GM12878 (cell line): Measurements from ENCODE around the gene DGKI. TPM values are rescaled to one million over a fixed set of nuclear protein-coding genes. Genes with fewer than 3 reads are reported as not detected.

Experiments
- ATAC-seq: fragments of 200-7000 bp; cut with Tn5 transposase; 3 replicates; pipeline ENCODE4 v1.9.1; 2020; ENCODE audit warnings: mild to moderate bottlenecking, moderate library complexity
- BruUV-seq: library from RNA; stranded (reverse); fragments of 400-500 nt; replicated peaks from 2 replicates; lab custom pipeline; 2021; lab: Mats Ljungman, UMichigan
- CTCF ChIA-PET: fragments of 300-600 bp; sonication (Branson Sonifier 250); formaldehyde crosslinking; extraction: SDS; loops from one replicate; lab custom pipeline; 2021; ENCODE audit warnings: inconsistent platforms; lab: Yijun Ruan, JAX
- POLR2A ChIA-PET: fragments of 350-600 bp; formaldehyde crosslinking; extraction: SDS; loops from one replicate; lab custom pipeline; 2021; ENCODE audit warnings: inconsistent platforms; lab: Charles Lee
- RAD21 ChIA-PET: fragments of 300-600 bp; sonication (Branson Sonifier 250); formaldehyde crosslinking; loops from one replicate; lab custom pipeline; 2023; ENCODE audit warnings: antibody characterized with exemption; ENCODE audit not compliant: unreplicated experiment; lab: Charles Lee
- SMC1A ChIA-PET: fragments of 300-600 bp; sonication (Branson Sonifier 250); formaldehyde crosslinking; loops from one replicate; lab custom pipeline; 2023; ENCODE audit not compliant: unreplicated experiment, uncharacterized antibody; lab: Charles Lee
- DNase-seq: peaks from one replicate; pipeline ENCODE4 v3.0.0-alpha.2; 2011; ENCODE audit warnings: low read depth, low spot score
- FAIRE-seq: peaks from 3 replicates; lab custom pipeline; 2011; peaks lifted over from hg19 to GRCh38; lab: Jason Lieb, UNC
- H2AFZ ChIP-seq: 2 replicates; pipeline ENCODE4 v1.6.0; 2011; ENCODE audit warnings: low read depth, low read length, control low read depth; ENCODE audit not compliant: control insufficient read depth
- H3K27ac ChIP-seq: 2 replicates; pipeline ENCODE4 v1.5.1; 2011; ENCODE audit warnings: control low read depth; ENCODE audit not compliant: control insufficient read depth, insufficient read depth
- H3K27me3 ChIP-seq, 2 experiments: replicated peaks in 1 of 2; 2 replicates each; pipeline versions ENCODE4 v1.6.0 to v1.6.1; 2011; ENCODE audit warnings: low read length in 1 of 2; ENCODE audit not compliant: control insufficient read depth in 2 of 2, insufficient read depth in 2 of 2
- H3K36me3 ChIP-seq, 2 experiments: 2 replicates each; pipeline ENCODE4 v1.5.1; 2011; ENCODE audit warnings: low read length in 1 of 2; ENCODE audit not compliant: control insufficient read depth in 2 of 2, insufficient read depth in 2 of 2
- H3K4me1 ChIP-seq: 2 replicates; pipeline ENCODE4 v1.6.1; 2011; ENCODE audit warnings: mild to moderate bottlenecking, low read length, moderate library complexity, mixed read lengths; ENCODE audit not compliant: control insufficient read depth, insufficient read depth
- H3K4me2 ChIP-seq: 2 replicates; pipeline ENCODE4 v1.6.0; 2011; ENCODE audit warnings: control low read depth; ENCODE audit not compliant: control insufficient read depth, insufficient read depth
- H3K4me3 ChIP-seq: fragments of 200-600 bp; sonication (generic); 2 replicates; pipeline ENCODE4 v1.5.1; 2016
- H3K79me2 ChIP-seq: 2 replicates; pipeline ENCODE4 v1.6.0; 2011; ENCODE audit warnings: low read length; ENCODE audit not compliant: control insufficient read depth, insufficient read depth
- H3K9ac ChIP-seq: 2 replicates; pipeline ENCODE4 v1.8.0; 2011; ENCODE audit warnings: low read length, control low read depth, mixed read lengths; ENCODE audit not compliant: control insufficient read depth, insufficient read depth
- H3K9me3 ChIP-seq: replicated peaks from 3 replicates; pipeline ENCODE4 v1.5.1; 2011; ENCODE audit warnings: mild to moderate bottlenecking, low read length; ENCODE audit not compliant: control insufficient read depth, insufficient read depth
- H4K20me1 ChIP-seq: 2 replicates; pipeline ENCODE4 v1.6.0; 2011; ENCODE audit not compliant: control insufficient read depth, insufficient read depth
- CBX3 ChIP-seq: fragments of 200-600 bp; sonication (generic); IDR thresholded peaks from 2 replicates; pipeline ENCODE4 v1.6.1; 2016; ENCODE audit warnings: low read depth, borderline replicate concordance
- GABPA ChIP-seq: IDR thresholded peaks from 2 replicates; pipeline ENCODE4 v1.6.1; 2014; ENCODE audit warnings: antibody characterized with exemption, low read depth, mild to moderate bottlenecking, inconsistent platforms
- MEF2A ChIP-seq: IDR thresholded peaks from 2 replicates; pipeline ENCODE4 v1.6.1; 2011; ENCODE audit warnings: low read depth, mild to moderate bottlenecking, low read length, moderate library complexity; ENCODE audit not compliant: insufficient read depth
- MTA3 ChIP-seq: IDR thresholded peaks from 2 replicates; pipeline ENCODE4 v1.6.1; 2012; ENCODE audit warnings: low read length, inconsistent platforms, borderline replicate concordance
- SMAD5 ChIP-seq: IDR thresholded peaks from 2 replicates; pipeline ENCODE4 v1.6.1; 2016; ENCODE audit warnings: antibody characterized with exemption, low read depth
- ZBED1 ChIP-seq: IDR thresholded peaks from 2 replicates; pipeline ENCODE4 v1.6.1; 2016; ENCODE audit warnings: borderline replicate concordance
- WGBS: methylation state at CpG from one replicate; pipeline ENCODE4 v1.1.6; 2016; ENCODE audit warnings: low lambda C conversion rate; ENCODE audit not compliant: insufficient replicate concordance, insufficient coverage; ENCODE audit errors: missing lambda C conversion rate; 5-methylcytosine and 5-hydroxymethylcytosine counted together
- in situ Hi-C: fragments of 300-500 bp; cut with MboI; formaldehyde crosslinking; loops from 9 replicates; pipeline ENCODE4 v1.14.3; 2018; ENCODE audit warnings: mixed read lengths
- intact Hi-C: fragments of 100-400 bp; cut with micrococcal nuclease; formaldehyde crosslinking; loops from one replicate; pipeline ENCODE4 v1.14.2; 2022; ENCODE audit not compliant: unreplicated experiment
- polyA plus RNA-seq, 11 experiments: library from polyadenylated mRNA; depleted of rRNA in 4 of 11; unstranded in 6 of 11; stranded (reverse) in 5 of 11; fragments of >200 nt; fragmentation: Nextera tagmentation in 4 of 11; fragmentation: Illumina TruSeq in 1 of 11; extraction: Ambion mirVana in 4 of 11; extraction: Trizol in 1 of 11; gene quantifications; 1 replicate in 1 of 11; 2 replicates in 10 of 11; pipeline versions ENCODE4 v1.2.1 to v1.2.3, GENCODE V29; 2011 to 2016; ENCODE audit warnings: inconsistent platforms in 2 of 11, missing spikeins in 2 of 11, low read depth in 1 of 11
- total RNA-seq, 4 experiments: library from RNA; depleted of rRNA in 3 of 4; stranded (reverse); fragments of >200 nt in 3 of 4; fragmentation: Illumina TruSeq in 1 of 4; extraction: Trizol in 1 of 4; gene quantifications; 2 replicates each; pipeline versions ENCODE4 v1.2.1 to v1.2.3, GENCODE V29; 2013 to 2021
- TF ChIP-seq, protein P1 (sequence below): fragments of 450-650 bp; IDR thresholded peaks from 2 replicates; pipeline ENCODE4 v1.6.1; 2014; ENCODE audit warnings: mild to moderate bottlenecking

DGKI gene
- total and polyA plus RNA-seq, 10 of the 15 experiments (the other 5 are each of a cell fraction or from before 2014, with no cell fraction given), result 10.4 to 37.1 (median 22.1) TPM

GRCh38 chr7:137839903-137840779, 6.6 kb downstream of the DGKI start:
- H3K4me1 ChIP-seq, result no peaks in the 10 kb centered on the region
- H4K20me1 ChIP-seq, result no peaks in the 10 kb centered on the region
- no peaks in the 10 kb centered on the region for H3K79me2 ChIP-seq
- H3K36me3 ChIP-seq, result no peaks in the 10 kb centered on the region
- no peak overlapping the region for H2AFZ ChIP-seq
- no peak for TF ChIP-seq MEF2A
- no peak for TF ChIP-seq SMAD5
- TF ChIP-seq GABPA, result no peak
- TF ChIP-seq ZBED1, result no peak
- no peak for TF ChIP-seq MTA3
- TF ChIP-seq, protein P1, sequence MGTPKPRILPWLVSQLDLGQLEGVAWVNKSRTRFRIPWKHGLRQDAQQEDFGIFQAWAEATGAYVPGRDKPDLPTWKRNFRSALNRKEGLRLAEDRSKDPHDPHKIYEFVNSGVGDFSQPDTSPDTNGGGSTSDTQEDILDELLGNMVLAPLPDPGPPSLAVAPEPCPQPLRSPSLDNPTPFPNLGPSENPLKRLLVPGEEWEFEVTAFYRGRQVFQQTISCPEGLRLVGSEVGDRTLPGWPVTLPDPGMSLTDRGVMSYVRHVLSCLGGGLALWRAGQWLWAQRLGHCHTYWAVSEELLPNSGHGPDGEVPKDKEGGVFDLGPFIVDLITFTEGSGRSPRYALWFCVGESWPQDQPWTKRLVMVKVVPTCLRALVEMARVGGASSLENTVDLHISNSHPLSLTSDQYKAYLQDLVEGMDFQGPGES, result no peak
- no peak for TF ChIP-seq CBX3
- peaks cover 0 to 2% of the 10 kb centered on the region in 2 experiments; a peak in 2 of 4 replicates for H3K27me3 ChIP-seq
- H3K9me3 ChIP-seq, result no peaks in the 10 kb centered on the region
- BruUV-seq, result no TSS peak
- SMC1A ChIA-PET, result interaction anchor here (0.5 to 13.7 kb wide), 27 partner anchors 11 to 233 kb away, joined by 3 to 281 read pairs (median 8); no protein-coding TSS in a partner anchor
- FAIRE-seq (no peak), DNase-seq (no peak), ATAC-seq (0 out of 3 replicates have a peak, but pooled peaks have one; percentile 11)
- H3K9ac ChIP-seq, result no peak overlapping the region
- intact Hi-C loops (no loop called here), in situ Hi-C loops (no loop called here)
- no peak overlapping the region for H3K27ac ChIP-seq
- H3K4me2 ChIP-seq, result no peak overlapping the region
- 75% methylated on average over 6 of the region's 6 CpGs for WGBS
- RAD21 ChIA-PET, result interaction anchor here (0.7 to 7.9 kb wide), 20 partner anchors 10 to 182 kb away, joined by 3 to 109 read pairs (median 6); no protein-coding TSS in a partner anchor
- CTCF ChIA-PET, result interaction anchor here (0.7 to 4.2 kb wide), 19 partner anchors 11 to 213 kb away, joined by 3 to 20 read pairs (median 4); partner anchors contain the start of gene CREB3L2
- H3K4me3 ChIP-seq, result no peak overlapping the region
- POLR2A ChIA-PET, result interaction anchor here (0.6 to 2.4 kb wide), 10 partner anchors 9 to 171 kb away, joined by 3 to 20 read pairs (median 3); no protein-coding TSS in a partner anchor
